ENCODE data around the gene DOK5.

Gene DOK5

DNA sequence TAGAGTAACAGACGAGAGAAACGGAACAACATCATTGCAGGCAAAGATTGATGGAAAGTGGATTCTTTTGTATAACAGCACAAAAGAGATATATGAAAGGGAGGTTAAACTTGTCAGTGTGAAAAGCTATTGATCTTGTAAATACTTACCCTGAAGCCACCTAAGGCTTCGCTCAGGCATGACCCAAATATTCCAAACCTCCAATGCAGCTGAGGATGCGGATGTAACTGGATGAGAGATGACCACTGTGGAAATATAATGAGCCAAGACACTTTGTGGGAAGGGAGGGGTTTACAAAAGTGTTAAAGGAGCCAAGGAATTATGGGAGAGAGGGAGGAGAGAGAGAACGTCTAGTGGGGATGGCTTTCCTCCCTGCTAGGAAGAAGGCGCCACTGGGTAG lies 112.0 kb downstream of the DOK5 start:
- no peak for DNase-seq (ENCODE audit: low spot score)
- no peak overlapping the region for H3K27ac ChIP-seq
- TF ChIP-seq, protein P1, sequence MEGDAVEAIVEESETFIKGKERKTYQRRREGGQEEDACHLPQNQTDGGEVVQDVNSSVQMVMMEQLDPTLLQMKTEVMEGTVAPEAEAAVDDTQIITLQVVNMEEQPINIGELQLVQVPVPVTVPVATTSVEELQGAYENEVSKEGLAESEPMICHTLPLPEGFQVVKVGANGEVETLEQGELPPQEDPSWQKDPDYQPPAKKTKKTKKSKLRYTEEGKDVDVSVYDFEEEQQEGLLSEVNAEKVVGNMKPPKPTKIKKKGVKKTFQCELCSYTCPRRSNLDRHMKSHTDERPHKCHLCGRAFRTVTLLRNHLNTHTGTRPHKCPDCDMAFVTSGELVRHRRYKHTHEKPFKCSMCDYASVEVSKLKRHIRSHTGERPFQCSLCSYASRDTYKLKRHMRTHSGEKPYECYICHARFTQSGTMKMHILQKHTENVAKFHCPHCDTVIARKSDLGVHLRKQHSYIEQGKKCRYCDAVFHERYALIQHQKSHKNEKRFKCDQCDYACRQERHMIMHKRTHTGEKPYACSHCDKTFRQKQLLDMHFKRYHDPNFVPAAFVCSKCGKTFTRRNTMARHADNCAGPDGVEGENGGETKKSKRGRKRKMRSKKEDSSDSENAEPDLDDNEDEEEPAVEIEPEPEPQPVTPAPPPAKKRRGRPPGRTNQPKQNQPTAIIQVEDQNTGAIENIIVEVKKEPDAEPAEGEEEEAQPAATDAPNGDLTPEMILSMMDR (IDR thresholded peaks at IDR 0.05) = no peak
- H3K4me3 ChIP-seq = no peak overlapping the region

DNA sequence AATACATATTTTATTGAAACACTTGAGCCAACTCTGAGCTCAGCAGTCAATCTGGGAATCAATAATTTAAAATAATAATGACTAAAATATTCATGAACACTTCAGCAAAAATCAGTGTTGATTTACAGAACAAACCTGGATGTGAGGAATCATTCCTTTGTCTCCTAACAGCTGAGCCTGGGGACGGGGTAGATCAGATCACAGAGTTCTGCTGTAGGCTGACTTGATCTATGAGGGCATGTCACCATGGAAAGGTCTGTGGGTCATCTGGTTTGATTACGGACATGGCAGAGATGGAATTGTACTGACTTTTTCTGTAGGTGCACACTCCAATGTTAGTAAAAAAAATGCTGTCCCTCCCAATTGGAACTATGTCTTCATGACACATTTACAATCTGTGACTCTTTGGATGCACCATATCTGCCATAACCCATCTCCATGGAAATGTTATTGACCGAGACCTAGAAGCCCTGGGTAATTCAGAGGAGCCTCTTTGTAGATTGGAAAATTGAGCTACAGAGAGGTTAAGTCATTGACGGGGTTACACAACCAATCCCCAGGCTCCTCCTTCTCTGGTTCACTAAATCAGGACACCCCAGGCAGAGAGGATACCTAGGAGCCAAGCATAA lies 114.1 kb downstream of the DOK5 start:
- TF ChIP-seq, protein P1 (IDR thresholded peaks at IDR 0.05) = no peak
- H3K27ac ChIP-seq = no peak overlapping the region
- no peak for DNase-seq (ENCODE audit: low spot score)
- no peak overlapping the region for H3K4me3 ChIP-seq

DNA sequence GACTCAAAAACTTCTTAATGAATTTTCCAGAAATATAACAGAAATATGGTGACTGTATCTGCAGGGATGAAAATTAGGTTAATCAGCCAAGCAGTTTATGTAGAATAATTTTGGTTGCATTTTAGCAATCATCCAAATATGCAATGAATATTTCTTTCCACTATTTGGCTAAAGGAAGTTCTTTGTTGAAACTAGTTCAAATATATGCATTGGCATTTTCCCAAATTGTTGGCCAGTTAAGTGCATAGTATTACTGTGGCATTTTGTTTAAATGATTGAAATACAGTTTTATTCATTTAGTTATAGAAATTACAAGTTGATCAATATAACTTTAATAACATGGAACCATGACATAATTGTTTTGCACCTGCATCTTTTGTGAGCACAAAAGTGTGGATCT lies 115.5 kb downstream of the DOK5 start:
- DNase-seq (ENCODE audit: low spot score) = no peak
- no peak overlapping the region for H3K4me3 ChIP-seq
- H3K27ac ChIP-seq = no peak overlapping the region
- TF ChIP-seq, protein P1 (IDR thresholded peaks at IDR 0.05) = no peak

DNA sequence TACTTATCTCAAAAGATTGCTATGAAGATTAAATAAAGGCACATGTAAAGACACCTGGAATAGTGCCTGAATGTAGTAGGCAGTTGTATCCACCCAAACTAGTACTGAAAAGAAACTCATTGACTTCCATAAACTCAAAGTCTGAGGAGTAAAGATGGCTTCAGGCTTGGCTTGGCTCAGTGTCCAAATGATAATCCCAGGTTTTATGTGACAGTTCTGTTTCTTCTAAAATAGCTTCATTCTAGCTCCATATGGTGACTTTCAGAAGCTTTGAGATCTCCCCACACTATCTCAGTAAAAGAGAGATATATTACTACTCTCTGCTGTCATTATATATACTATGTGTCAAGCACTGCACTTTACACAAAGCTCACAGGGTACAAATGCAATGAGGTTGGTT lies 121.3 kb downstream of the DOK5 start:
- DNase-seq (ENCODE audit: low spot score) = no peak
- Histone ChIP-seq H3K27ac (no peak overlapping the region), H3K4me3 (no peak overlapping the region)
- TF ChIP-seq, protein P1 (IDR thresholded peaks at IDR 0.05) = no peak

DNA sequence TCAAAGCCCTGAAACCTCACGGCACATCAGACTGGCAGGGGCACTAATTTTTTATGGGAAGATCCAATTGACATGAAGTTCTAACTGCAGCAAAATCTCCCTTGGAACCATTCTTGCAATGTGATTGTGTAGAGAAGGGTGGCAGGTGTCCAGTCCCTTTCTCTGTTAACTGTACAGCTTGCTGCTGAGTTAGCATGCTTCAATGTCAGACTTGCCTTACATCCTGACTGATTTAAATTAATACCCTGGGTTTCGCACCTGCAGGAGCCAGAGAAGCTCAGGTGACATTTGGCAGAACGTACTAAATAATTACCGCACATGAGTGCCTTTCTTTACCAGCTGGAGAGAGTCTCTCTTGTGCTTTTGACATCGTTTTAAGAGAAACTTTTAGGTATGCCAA lies 123.0 kb downstream of the DOK5 start:
- TF ChIP-seq, protein P1 (IDR thresholded peaks at IDR 0.05) = no peak
- H3K4me3 ChIP-seq = no peak overlapping the region
- no peak overlapping the region for H3K27ac ChIP-seq
- DNase-seq (ENCODE audit: low spot score) = no peak

DNA sequence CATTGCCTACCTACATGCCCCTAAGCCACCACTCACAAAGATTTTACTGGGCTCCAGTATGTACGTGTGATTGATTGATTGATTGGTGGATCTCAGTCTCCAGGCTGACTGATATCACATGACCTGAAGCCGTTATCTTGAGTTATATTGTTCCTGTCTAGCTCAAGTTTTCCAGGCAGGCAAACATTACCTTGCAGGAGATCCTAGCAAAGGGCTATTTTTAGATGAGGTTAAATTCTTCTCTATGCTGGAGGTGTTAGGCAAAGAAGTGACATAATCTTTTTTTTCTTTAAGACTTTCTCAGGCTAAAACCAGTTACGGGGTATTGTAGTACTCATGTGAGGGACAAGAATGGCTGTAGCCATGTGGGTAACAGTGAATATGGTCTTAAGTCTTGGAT lies 125.2 kb downstream of the DOK5 start:
- TF ChIP-seq, protein P1 (IDR thresholded peaks at IDR 0.05) = no peak
- Histone ChIP-seq H3K27ac (no peak overlapping the region), H3K4me3 (no peak overlapping the region)
- no peak for DNase-seq (ENCODE audit: low spot score)

DNA sequence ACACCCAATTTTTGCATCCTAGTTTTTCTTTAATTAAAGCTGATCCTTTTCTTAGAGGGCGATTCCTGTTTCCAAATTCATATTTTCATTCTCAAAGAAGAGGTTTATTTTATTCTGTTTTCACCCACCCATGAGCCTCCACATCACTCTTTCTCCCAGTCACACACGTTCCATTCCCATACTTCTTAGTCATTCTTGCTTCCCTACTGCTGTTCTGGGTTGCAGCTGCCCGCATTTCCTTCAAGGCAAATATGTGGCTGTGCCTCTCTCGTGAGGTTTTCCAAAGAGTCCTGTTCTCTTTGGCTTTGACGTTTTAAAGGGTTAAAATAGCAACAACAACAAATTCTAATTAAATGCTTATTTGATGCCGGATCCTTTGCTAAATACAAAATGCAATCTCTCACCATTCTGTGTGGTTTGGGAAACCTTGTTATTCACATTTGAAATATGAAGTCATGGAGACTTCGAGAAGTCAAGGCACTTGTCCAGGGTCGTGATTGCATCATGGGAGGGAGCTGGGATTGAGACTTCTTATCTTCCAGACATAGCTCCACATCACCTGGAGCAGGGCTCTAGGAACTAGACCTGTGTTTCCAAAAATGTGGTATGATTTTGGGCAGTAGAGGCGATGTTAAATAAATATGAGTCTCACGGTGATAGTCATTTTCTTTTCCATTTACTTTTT lies 126.6 kb downstream of the DOK5 start:
- H3K4me3 ChIP-seq = no peak overlapping the region
- TF ChIP-seq, protein P1 (IDR thresholded peaks at IDR 0.05) = no peak

More for the DNA sequence above, 126.6 kb downstream of the DOK5 start:
- DNase-seq (ENCODE audit: low spot score) = no peak
- H3K27ac ChIP-seq = no peak overlapping the region

All from coronary artery (tissue), 2 donors.